Activated naive CD8-positive, alpha-beta T cell treated with anti-CD3 and anti-CD28 coated beads, Interleukin-2, amount 50 U/mL, for 24 hours (primary cell): ENCODE results near the gene CDHR5.
"Not testable (repeated sequence)": the region's sequence is repeated elsewhere in the genome, so short reads cannot be mapped to it uniquely, and the experiment has no call there.

Experiments
- ATAC-seq: fragments of 150-1000 bp; cut with Tn5 transposase; one replicate; pipeline ENCODE4 v1.10.0; 2021
- DNase-seq: peaks from one replicate; pipeline ENCODE4 v3.0.0; 2021
- H3K27ac Mint-ChIP-seq: one replicate; pipeline ENCODE4 v1.8.0; 2021; ENCODE audit warnings: mild to moderate bottlenecking, mixed read lengths
- H3K27me3 Mint-ChIP-seq: one replicate; pipeline ENCODE4 v1.8.0; 2021; ENCODE audit warnings: mixed read lengths
- H3K36me3 Mint-ChIP-seq: one replicate; pipeline ENCODE4 v1.8.0; 2021; ENCODE audit warnings: low read depth, mixed read lengths
- H3K4me1 Mint-ChIP-seq: one replicate; pipeline ENCODE4 v1.8.0; 2021; ENCODE audit warnings: mixed read lengths
- H3K4me3 Mint-ChIP-seq: one replicate; pipeline ENCODE4 v1.8.0; 2021; ENCODE audit warnings: mild to moderate bottlenecking, moderate library complexity, mixed read lengths
- H3K9me3 Mint-ChIP-seq: one replicate; pipeline ENCODE4 v1.8.0; 2021; ENCODE audit warnings: mixed read lengths

CDHR5 gene

DNA sequence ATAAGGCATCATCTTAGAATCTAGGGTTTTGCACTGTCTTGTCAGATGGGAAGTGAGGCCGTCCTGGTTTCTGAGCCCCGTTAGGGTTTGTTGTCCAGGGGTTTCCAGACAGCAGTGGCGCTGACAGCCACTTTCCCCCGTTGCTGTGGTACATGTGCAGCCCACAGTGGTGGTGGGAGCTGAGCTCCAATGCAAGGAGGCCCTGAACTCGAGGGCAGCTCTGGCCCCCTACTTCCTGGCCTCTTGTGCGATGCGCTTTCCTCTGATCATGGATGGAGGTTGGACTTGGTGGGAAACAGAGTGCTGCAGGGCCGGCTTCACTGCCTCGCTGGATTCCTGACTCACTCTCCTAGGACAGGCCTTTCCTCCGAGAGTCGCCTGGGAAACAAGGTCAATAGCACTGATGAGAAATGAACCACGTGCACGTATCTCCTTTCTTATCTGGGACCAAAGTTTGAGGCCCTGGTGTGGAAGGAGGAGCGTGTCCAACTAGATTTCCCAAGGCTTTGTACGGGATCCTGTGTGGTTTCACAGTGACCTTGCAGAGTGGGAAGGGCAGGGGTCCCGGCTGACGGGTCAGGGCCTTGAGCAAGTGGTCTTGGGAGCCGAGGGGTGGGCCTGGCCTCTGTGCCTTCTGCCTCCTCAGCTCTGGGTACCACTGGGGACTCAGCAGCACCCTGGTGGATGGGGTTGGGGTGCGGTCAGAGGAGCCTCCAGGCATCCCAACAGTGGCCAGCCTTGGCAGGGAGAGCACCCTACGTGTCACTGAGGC lies 44.7 kb downstream of the CDHR5 start:
- no peak for DNase-seq
- Mint-ChIP-seq H3K27me3 (peaks cover 2% of the 10 kb centered on the region), H3K9me3 (no peaks in the 10 kb centered on the region), H3K27ac (no peak overlapping the region), H3K4me1 (peaks cover 38% of the 10 kb centered on the region), H3K4me3 (no peak overlapping the region), H3K36me3 (peaks cover 20% of the 10 kb centered on the region)
- no peak for ATAC-seq

DNA sequence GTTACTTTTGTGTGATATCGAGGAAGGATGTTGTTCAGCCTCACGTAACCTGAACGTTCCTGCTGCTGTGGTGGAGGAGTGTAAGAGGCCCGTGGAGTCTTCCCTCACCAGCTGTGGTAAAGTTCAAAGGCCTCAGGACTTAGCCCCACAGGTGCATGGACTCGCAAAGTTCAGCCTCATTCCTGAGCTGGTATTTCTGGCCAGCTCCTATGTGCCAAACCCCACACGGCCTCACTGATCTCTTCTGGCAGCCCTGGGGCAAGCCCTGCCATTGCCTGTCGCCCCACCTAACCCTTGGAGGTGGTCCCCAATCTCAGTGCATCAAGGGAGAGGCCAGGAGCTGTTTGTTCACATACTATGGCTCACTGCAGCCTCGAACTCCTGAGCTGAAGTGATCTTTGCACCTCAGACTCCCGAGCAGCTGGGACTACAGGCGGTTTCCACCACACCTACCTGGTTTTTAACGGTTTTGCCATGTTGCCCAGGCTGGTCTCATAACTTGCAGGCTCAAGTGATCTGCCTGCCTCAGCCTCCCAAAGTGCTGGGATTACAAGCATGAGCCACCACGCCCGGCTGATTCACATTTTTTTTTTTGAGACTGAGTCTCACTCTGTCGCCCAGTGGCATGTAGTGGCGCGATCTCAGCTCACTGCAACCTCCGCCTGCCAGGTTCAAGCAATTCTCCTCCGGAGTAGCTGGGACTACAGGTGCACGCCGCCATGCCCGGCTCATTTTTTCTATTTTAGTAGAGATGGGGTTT lies 46.3 kb downstream of the CDHR5 start:
- no peak overlapping the region for H3K27ac Mint-ChIP-seq
- H3K4me1 Mint-ChIP-seq: peaks cover 46% of the 10 kb centered on the region
- ATAC-seq (no peak), DNase-seq (no peak)
- H3K36me3 Mint-ChIP-seq: peaks cover 14% of the 10 kb centered on the region
- H3K9me3 Mint-ChIP-seq: no peaks in the 10 kb centered on the region
- H3K4me3 Mint-ChIP-seq: peak overlapping the region; percentile 92
- peaks cover 10% of the 10 kb centered on the region for H3K27me3 Mint-ChIP-seq

DNA sequence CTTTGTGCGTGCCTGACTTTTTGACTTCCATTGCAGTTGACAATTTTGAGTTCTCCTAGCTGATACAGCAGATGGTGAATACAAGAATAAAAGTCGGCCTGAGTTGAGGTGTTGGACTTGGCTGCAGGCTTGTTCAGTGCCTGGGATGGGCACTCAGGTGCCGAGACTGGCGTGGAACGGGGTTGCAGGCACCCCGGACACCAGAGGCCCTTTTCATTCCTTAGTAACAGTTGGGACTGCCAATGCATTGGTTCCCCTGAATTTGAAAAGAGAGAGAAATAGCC lies 47.2 kb downstream of the CDHR5 start:
- H3K4me3 Mint-ChIP-seq: peak overlapping the region; percentile 92
- peaks cover 14% of the 10 kb centered on the region for H3K36me3 Mint-ChIP-seq
- H3K4me1 Mint-ChIP-seq: peaks cover 46% of the 10 kb centered on the region
- DNase-seq (no peak), ATAC-seq (no peak)
- peak overlapping the region; percentile 90 for H3K27ac Mint-ChIP-seq
- no peaks in the 10 kb centered on the region for H3K9me3 Mint-ChIP-seq
- peaks cover 10% of the 10 kb centered on the region for H3K27me3 Mint-ChIP-seq

DNA sequence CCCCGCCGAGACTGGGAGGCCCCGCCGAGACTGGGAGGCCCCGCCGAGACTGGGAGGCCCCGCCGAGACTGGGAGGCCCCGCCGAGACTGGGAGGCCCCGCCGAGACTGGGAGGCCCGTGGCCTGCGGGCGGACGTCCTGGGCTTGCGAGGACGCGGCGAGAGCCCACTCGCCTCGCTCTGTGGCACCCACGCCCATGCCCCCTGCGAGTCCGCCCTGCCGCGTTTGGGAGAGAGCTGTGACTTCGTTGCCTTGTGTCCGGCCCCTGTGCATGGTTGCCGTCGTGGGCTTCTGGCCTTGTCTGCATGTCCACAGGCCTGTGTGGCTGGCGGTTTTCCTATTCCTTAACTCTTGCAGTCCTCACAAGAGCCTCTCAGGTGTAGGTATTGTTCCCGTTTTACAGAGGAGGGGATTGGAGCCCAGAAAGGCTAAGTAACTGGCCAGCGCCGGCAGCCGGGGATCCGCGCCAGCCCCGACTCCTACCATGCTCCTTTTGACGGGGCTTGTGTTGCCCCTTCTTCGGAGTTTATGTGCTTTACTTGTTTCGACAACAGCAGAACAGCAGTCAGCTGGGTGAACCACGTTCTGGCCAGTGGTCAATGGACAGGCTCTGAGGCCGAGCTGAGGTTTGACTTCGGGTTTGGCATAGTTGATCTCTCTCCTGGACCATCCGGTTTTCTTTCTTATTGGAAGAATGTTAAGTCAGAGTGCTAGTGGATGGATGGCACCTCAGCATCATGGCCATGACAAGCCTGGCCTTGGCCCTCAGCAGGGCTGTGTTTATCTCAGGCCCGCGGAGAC lies 47.7 kb downstream of the CDHR5 start:
- no peaks in the 10 kb centered on the region for H3K9me3 Mint-ChIP-seq
- peak overlapping the region; percentile 92 for H3K4me3 Mint-ChIP-seq
- no peak for DNase-seq
- H3K36me3 Mint-ChIP-seq: peaks cover 14% of the 10 kb centered on the region
- H3K27ac Mint-ChIP-seq: peak overlapping the region; percentile 90
- peaks cover 46% of the 10 kb centered on the region for H3K4me1 Mint-ChIP-seq
- H3K27me3 Mint-ChIP-seq: peaks cover 10% of the 10 kb centered on the region
- ATAC-seq: no peak

DNA sequence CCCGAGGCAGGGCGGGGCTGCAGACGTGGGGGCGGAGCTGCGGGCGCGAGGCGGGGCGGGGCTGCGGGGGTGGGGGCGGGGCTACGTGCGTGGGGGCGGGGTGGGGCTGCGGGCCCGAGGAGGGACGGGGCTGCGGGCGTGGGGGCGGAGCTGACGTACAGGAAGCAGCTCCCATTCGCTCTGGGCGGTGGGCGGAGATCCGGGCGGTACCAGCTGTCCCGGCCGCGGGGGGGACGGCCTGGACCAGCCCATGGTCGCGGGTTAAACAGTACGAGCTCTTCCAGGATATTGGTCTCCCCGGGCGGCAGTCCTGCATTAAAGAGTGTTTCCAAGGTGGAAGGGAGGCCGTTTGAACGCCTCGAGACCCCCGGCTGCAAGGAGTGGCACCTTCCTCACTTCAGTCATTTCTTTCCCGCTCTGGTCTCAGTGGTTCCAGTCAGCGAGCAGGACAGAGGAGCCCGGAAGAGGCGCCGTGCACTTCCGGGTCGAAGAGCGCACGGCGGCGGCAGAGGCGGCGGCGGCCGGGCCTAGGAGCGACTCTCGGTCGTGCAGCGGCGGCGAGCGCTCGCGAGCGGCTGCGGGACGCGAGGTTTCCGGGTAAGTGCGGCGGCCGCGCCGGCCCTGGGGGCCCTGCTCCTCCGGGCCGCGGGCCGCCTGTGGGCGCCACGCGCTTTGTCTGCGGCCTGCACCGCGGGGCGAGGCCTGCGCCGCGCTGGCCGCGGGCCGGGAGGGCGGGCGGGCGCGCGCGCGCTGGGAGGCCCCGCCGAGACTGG lies 48.6 kb downstream of the CDHR5 start, which contains the start of gene PHRF1:
PHRF1 (plus strand) TSS at position 475 of the 773 bp plus-strand sequence. CDS start 5,043 bp downstream, outside the sequence.
- Mint-ChIP-seq H3K4me1 (peaks cover 44% of the 10 kb centered on the region), H3K27ac (peak within 1 kb of the TSS; percentile 95), H3K4me3 (peak within 1 kb of the TSS; percentile 92), H3K27me3 (peaks cover 10% of the 10 kb centered on the region), H3K36me3 (peaks cover 10% of the 10 kb centered on the region), H3K9me3 (no peaks in the 10 kb centered on the region)
- DNase-seq (peak; percentile 96), ATAC-seq (peak; percentile 93)

DNA sequence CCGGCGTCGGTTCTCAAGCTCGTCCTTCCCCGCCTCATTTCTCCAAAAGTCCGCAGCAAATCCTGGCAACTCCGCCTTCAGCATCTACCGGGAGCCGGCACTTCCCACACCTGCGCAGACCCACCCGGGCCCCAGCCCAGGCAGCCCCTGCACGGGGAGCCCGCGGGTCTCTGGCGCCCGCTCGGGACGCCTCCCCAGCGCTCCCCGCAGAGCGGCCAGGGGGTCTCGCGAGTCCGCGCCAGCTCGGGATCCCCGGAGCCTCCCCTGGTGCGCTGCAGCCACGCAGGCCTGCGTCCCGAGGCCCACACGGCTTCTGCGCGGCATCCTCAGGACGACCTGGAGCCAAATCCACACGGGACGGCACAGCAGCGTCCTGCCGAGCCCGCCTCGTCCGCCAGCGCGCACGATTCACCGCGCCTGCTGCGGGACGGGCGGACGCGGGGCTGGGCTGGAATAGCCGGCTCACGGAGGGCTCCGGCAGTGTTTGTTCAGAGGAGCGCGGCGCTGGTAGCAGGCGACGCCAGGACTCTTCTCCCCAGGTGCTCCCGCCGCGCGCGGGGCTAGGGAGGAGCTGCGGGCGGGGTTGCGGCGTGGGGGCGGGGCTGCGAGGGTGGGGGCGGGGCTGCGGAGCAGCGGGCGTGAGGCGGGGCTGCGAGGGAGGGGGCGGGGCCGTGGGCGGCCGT lies 49.3 kb downstream of the CDHR5 start:
- Mint-ChIP-seq H3K27ac (no peak overlapping the region), H3K36me3 (peaks cover 8% of the 10 kb centered on the region), H3K9me3 (no peaks in the 10 kb centered on the region), H3K27me3 (peaks cover 10% of the 10 kb centered on the region), H3K4me3 (peak overlapping the region; percentile 75), H3K4me1 (peaks cover 40% of the 10 kb centered on the region)
- no peak for DNase-seq
- peak; percentile 15 for ATAC-seq

DNA sequence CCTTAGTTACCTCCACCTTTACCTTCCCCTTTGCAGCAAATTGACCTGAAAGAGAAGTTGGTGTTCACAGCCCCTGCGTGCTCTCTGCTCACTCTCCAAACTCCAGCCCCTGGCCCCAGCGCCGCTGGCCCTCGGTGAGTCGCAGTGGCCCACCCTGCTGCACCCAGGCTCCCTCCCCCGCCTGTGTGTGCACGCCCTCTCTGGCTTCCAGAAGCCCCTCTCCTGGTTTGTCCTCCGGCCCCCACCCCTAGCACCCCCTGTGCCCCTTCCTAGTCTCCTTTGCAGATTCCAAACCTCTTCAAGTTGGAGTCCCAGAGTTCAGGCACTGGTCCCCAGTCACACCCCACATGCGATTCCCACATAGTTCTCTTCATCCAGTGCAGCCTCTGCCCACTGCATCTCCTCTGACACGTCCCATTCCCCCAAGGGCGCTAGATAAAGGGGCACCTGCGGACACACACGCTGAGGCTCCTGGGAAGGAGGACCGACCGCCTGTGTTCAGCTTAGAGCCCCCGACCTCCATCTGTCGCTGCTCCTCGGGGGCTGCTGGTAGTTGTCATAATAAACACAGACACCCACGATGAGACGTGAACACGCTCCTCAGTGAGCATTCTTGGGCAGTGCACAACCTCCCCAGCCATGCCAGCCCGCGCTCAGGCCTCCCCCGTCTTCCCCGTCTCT lies 50.0 kb downstream of the CDHR5 start:
- H3K27ac Mint-ChIP-seq: no peak overlapping the region

DNA sequence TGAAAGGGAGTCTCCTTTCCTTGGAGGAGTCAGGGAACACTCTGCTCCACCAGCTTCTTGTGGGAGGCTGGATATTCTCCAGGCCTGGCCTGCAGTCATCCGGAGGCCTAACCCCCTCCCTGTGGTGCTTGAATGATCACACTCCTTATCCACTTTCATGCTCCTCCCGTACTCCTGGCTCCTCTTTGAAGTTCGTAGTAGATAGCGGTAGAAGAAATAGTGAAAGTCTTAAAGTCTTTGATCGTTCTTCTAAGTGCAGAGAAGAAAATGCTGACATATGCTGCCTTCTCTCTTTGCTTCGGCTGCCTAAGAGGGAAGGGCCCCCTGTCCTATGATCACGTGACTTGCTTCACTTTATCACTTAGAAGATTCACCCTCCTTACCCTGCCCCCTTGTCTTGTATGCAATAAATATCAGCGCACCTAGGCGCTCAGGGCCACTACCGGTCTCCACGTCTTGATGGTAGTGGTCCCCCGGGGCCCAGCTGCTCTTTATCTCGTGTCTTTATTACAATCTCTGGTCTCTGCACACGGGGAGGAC lies 50.7 kb downstream of the CDHR5 start:
- H3K27ac Mint-ChIP-seq, H3K27me3 Mint-ChIP-seq, H3K9me3 Mint-ChIP-seq, ATAC-seq, DNase-seq, H3K36me3 Mint-ChIP-seq: not testable (repeated sequence)
- Mint-ChIP-seq H3K4me1 (peaks cover 33% of the 10 kb centered on the region), H3K4me3 (peak overlapping the region; percentile 75)

More for the DNA sequence above, 50.0 kb downstream of the CDHR5 start:
- DNase-seq (no peak), ATAC-seq (no peak)
- H3K4me1 Mint-ChIP-seq: peaks cover 38% of the 10 kb centered on the region
- peaks cover 10% of the 10 kb centered on the region for H3K27me3 Mint-ChIP-seq
- H3K36me3 Mint-ChIP-seq: peaks cover 8% of the 10 kb centered on the region
- H3K9me3 Mint-ChIP-seq: no peaks in the 10 kb centered on the region
- peak overlapping the region; percentile 75 for H3K4me3 Mint-ChIP-seq

DNA sequence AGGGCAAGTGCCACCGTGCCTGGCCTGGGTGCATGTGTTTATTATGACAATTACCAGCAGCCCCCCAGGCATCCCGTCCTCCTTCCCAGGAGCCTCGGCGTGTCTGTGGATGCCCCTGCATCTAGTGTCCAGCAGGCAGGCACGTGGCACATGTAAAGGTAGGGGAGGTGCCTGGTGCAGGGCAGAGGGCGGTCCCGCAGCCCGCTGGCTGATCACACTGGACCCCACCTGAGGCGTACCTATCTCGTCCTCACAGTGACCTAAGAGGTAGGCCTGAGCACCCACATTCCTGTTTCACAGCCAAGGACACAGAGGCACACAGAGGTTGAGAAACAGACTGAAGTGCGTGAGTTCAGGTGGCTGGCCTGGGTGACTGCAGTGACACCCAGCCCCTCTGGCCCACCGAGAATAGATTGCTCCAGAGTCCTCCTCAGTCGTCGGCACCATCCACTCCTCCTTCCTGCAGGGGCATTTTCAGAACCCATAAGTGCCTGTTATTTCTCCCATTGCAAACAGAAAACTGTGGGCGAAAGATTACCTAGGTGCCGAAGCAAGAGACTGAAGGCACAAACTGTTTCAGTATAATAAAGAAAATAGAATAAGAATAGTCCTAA lies 51.5 kb downstream of the CDHR5 start:
- Mint-ChIP-seq H3K27ac (no peak overlapping the region), H3K4me1 (peaks cover 25% of the 10 kb centered on the region), H3K36me3 (peaks cover 8% of the 10 kb centered on the region), H3K9me3 (no peaks in the 10 kb centered on the region), H3K27me3 (peaks cover 10% of the 10 kb centered on the region), H3K4me3 (no peak overlapping the region)
- DNase-seq (no peak), ATAC-seq (no peak)

DNA sequence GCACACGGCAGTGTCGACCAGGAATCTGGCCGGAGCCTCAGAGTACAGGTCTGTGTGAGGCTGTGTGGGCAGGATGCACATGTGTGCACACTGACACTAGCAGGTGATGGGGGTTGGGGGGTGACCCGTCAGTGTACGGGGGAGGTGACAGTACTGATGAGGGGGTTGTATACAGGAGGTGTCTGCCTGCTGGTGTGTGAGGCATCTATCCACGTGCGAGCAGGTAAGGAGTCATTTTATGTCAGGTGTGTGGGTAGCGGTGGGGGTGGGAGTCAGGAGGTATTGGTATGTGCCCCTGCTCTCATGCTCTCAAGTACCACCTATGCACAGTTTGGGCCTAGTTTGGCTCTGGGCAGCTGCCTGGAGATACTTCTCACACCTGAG lies 53.0 kb downstream of the CDHR5 start:
- no peak overlapping the region for H3K4me3 Mint-ChIP-seq
- H3K9me3 Mint-ChIP-seq: no peaks in the 10 kb centered on the region
- H3K27me3 Mint-ChIP-seq: peaks cover 10% of the 10 kb centered on the region
- H3K36me3 Mint-ChIP-seq: no peaks in the 10 kb centered on the region
- H3K4me1 Mint-ChIP-seq: peaks cover 18% of the 10 kb centered on the region
- ATAC-seq: no peak
- no peak overlapping the region for H3K27ac Mint-ChIP-seq
- DNase-seq: no peak

DNA sequence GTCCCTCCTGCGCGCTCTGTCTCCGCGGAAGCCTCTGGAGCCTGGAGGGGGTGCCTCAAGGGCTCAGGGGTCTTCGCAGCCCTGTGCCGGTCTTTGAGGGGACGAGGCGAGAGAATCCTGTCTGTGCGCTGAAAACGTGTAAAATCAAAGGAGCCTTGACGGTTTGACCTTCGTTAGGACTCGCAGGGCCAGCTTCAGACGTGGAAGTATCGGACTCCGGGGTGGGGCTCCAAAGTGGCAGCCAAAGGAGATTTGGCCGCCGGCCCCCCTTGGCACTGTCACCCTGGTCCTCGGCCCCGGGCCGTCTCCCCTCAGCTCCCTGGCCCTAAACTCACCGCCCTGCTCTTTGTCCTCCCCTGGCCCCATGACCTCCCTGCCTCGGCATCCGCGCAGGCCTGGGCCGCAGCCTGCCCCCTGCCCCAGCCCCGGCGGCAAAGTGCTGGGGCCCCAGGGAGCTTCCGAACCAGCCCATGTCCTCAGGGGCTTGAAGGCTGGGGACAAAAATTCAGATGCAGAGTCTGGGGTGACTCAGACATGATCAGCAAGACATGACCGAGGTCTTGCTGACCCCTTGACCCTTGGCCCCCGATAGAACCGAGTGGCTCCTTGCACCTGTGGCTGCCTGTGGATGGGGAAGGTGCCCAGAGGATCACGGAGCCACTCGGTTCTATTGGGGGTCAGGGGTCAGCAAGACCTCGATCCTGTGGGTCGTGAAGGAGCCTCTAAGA lies 55.4 kb downstream of the CDHR5 start:
- no peak for ATAC-seq
- Mint-ChIP-seq H3K9me3 (no peaks in the 10 kb centered on the region), H3K27me3 (peaks cover 1% of the 10 kb centered on the region), H3K4me3 (peak overlapping the region; percentile 80), H3K27ac (peak overlapping the region; percentile 64), H3K36me3 (no peaks in the 10 kb centered on the region), H3K4me1 (peaks cover 10% of the 10 kb centered on the region)
- no peak for DNase-seq
